Lung (tissue), 16 donors: Measurements from ENCODE around the gene CAND1. TPM values are rescaled to one million over a fixed set of nuclear protein-coding genes. Genes with fewer than 3 reads are reported as not detected.

Experiments used
- ATAC-seq: fragments of 200-7000 bp; cut with Tn5 transposase; one replicate; pipeline ENCODE4 v1.9.1; 2020; ENCODE audit warnings: moderate number of reproducible peaks; ENCODE audit not compliant: insufficient read depth, low FRiP score
- DNase-seq, 3 donors: peaks; one replicate each; pipeline ENCODE4 v3.0.0-alpha.2; 2013 to 2017
- H3K27ac ChIP-seq, 2 donors: one replicate each; pipeline ENCODE4 v1.5.1; 2013; ENCODE audit warnings: mild to moderate bottlenecking in 2 of 2, moderate library complexity in 2 of 2, control low read depth in 1 of 2, inconsistent platforms in 1 of 2, low read depth in 1 of 2, low read length in 1 of 2
- H3K27me3 ChIP-seq, 3 donors: one replicate each; pipeline ENCODE4 v1.5.1; 2013; ENCODE audit warnings: low read length in 2 of 3; ENCODE audit not compliant: control insufficient read depth in 3 of 3, insufficient read depth in 3 of 3
- H3K36me3 ChIP-seq, 4 donors: one replicate each; pipeline ENCODE4 v1.5.1; 2013; ENCODE audit warnings: low read length in 4 of 4, mild to moderate bottlenecking in 1 of 4, moderate library complexity in 1 of 4; ENCODE audit not compliant: control insufficient read depth in 4 of 4, insufficient read depth in 4 of 4
- H3K4me1 ChIP-seq, 5 donors: one replicate each; pipeline ENCODE4 v1.5.1; 2013; ENCODE audit warnings: low read length in 5 of 5, mild to moderate bottlenecking in 2 of 5, moderate library complexity in 1 of 5; ENCODE audit not compliant: control insufficient read depth in 5 of 5, insufficient read depth in 5 of 5
- H3K4me3 ChIP-seq: one replicate; pipeline ENCODE4 v1.5.1; 2013; ENCODE audit warnings: mild to moderate bottlenecking, control low read depth, moderate library complexity
- H3K9ac ChIP-seq, 2 donors: one replicate each; pipeline ENCODE4 v1.5.1; 2013; ENCODE audit warnings: low read length in 2 of 2, control low read depth in 1 of 2; ENCODE audit not compliant: insufficient read depth in 1 of 2
- H3K9me3 ChIP-seq, 4 donors: one replicate each; pipeline ENCODE4 v1.5.1; 2013; ENCODE audit warnings: low read length in 3 of 4, mild to moderate bottlenecking in 1 of 4, moderate library complexity in 1 of 4; ENCODE audit not compliant: control insufficient read depth in 4 of 4, insufficient read depth in 3 of 4
- WGBS, 2 donors: extraction: QIAGEN DNeasy Blood & Tissue Kit; methylation state at CpG; one replicate each; pipeline ENCODE4 v1.1.7; 2013; 5-methylcytosine and 5-hydroxymethylcytosine counted together
- long read RNA-seq, 5 donors: transcript quantifications; one replicate each; lab custom pipeline, GENCODE V29; 2026
- polyA plus RNA-seq, 2 donors: library from polyadenylated mRNA; stranded (reverse); fragments of 200-250 nt; gene quantifications; one replicate each; pipeline ENCODE4 v1.2.1, GENCODE V29; 2013
- total RNA-seq, 2 donors: library from RNA; depleted of rRNA in 1 of 2; stranded (reverse); fragments of >200 nt in 1 of 2; gene quantifications; one replicate each; pipeline ENCODE4 v1.2.1, GENCODE V29; 2014 to 2021
- TF ChIP-seq, protein P1 (sequence below): IDR thresholded peaks from 2 replicates; pipeline ENCODE4 v1.5.1; 2012; ENCODE audit warnings: mild to moderate bottlenecking; ENCODE audit errors: control extremely low read depth, extremely low read depth
- donor health status: control.
- donor health status: control.
- donor health status: Bipolar disorder and iron deficiency.
- donor health status: healthy.
- donor health status: DM: yes; HTN: yes; CAD: no.

Gene CAND1
- total RNA-seq (100 to 1,000 TPM in 1 of 2 donors, 10 to 100 TPM in 1; 96.3 to 194 TPM), polyA plus RNA-seq (10 to 100 TPM; 12.9 to 35.7 TPM)
- long read RNA-seq, donor 1, full-length matches to known transcripts, result 9 of 25 reads
- long read RNA-seq, donor 1, partial matches to known transcripts, result 16 of 25 reads
- long read RNA-seq, donor 1, other reads (novel, unspliced or antisense), result 0 of 25 reads
- long read RNA-seq, donor 2, partial matches to known transcripts, result 8 of 13 reads
- long read RNA-seq, donor 2, other reads (novel, unspliced or antisense), result 0 of 13 reads
- long read RNA-seq, donor 3, full-length matches to known transcripts, result 7 of 7 reads
- long read RNA-seq, donor 3, partial matches to known transcripts, result 0 of 7 reads
- long read RNA-seq, donor 3, other reads (novel, unspliced or antisense), result 0 of 7 reads
- long read RNA-seq, donor 4, partial matches to known transcripts, result 5 of 6 reads
- long read RNA-seq, donor 4, other reads (novel, unspliced or antisense), result 0 of 6 reads
- long read RNA-seq, donor 5, full-length matches to known transcripts, result 15 of 37 reads
- long read RNA-seq, donor 5, partial matches to known transcripts, result 22 of 37 reads
- long read RNA-seq, donor 5, other reads (novel, unspliced or antisense), result 0 of 37 reads

DNA sequence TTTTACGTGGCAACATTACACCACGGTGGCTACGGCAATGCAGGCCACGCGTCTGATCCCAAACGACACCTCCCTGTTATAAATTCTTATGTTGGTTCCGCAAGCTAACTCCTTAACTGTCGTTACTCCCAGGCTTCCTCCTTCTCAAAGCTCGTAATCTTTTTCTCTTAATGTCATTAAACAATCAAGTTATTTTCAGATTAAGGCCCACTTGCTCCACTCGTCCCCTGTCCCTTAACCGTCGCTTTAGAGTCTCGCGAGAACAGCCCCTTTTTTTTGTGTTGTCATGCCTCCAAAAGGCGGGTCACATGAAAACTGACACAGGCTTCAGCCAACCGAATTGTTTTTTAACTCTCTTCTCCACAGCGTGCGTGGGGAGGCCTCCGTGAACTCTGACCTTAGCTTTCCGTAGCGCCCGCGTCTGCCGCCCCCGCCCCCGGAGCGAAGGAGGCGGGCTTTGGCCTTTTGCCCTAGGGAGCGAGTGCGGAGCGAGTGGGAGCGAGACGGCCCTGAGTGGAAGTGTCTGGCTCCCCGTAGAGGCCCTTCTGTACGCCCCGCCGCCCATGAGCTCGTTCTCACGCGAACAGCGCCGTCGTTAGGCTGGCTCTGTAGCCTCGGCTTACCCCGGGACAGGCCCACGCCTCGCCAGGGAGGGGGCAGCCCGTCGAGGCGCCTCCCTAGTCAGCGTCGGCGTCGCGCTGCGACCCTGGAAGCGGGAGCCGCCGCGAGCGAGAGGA, at the start of gene CAND1:
CAND1 (plus strand) TSS at position 463 of the 737 bp plus-strand sequence. CDS start 360 bp downstream, outside the sequence.
- TF ChIP-seq, protein P1, sequence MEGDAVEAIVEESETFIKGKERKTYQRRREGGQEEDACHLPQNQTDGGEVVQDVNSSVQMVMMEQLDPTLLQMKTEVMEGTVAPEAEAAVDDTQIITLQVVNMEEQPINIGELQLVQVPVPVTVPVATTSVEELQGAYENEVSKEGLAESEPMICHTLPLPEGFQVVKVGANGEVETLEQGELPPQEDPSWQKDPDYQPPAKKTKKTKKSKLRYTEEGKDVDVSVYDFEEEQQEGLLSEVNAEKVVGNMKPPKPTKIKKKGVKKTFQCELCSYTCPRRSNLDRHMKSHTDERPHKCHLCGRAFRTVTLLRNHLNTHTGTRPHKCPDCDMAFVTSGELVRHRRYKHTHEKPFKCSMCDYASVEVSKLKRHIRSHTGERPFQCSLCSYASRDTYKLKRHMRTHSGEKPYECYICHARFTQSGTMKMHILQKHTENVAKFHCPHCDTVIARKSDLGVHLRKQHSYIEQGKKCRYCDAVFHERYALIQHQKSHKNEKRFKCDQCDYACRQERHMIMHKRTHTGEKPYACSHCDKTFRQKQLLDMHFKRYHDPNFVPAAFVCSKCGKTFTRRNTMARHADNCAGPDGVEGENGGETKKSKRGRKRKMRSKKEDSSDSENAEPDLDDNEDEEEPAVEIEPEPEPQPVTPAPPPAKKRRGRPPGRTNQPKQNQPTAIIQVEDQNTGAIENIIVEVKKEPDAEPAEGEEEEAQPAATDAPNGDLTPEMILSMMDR, result no peak
- no peaks in the 10 kb centered on the region for H3K27me3 ChIP-seq
- ATAC-seq (peak; percentile 92), DNase-seq (peak; percentile 99 to 100 (median 100))
- peaks cover 0 to 9% (median 1%) of the 10 kb centered on the region in 4 donors for H3K36me3 ChIP-seq
- peak within 1 kb of the TSS; percentile 85 to 94 for H3K9ac ChIP-seq
- 0% methylated on average over 46 to 61 of the region's 61 CpGs for WGBS, 2 donors
- peak within 1 kb of the TSS; percentile 86 for H3K4me3 ChIP-seq
- H3K9me3 ChIP-seq, result peaks cover 0 to 3% (median 0%) of the 10 kb centered on the region in 4 donors
- peak within 1 kb of the TSS; percentile 97 to 99 for H3K27ac ChIP-seq
- H3K4me1 ChIP-seq, result peaks cover 3 to 21% (median 7%) of the 10 kb centered on the region in 5 donors

DNA sequence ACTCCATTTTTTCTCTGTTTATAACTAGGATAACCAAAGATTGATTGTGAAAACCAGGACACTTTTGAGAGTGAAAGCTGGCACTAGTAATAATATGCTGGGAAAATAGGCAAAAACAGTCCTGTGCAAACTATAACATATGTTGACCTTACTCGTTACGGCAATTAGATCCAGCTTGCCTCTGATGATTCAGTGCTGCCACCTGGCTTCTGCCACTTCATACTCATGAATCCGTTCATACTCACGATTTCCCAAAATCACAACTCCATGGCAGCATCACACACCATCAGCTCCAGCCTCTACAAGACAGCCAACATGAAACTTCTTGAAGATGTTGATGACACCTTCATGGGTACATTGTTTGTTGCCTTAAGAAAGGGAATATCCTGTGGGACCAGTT, 49.1 kb upstream of the CAND1 start:
- Histone ChIP-seq H3K4me3 (no peak overlapping the region), H3K4me1 (no peaks in the 10 kb centered on the region), H3K36me3 (no peaks in the 10 kb centered on the region), H3K9me3 (no peaks in the 10 kb centered on the region), H3K27ac (no peak overlapping the region), H3K9ac (no peak overlapping the region), H3K27me3 (no peaks in the 10 kb centered on the region)
- 63 to 80% methylated on average over 4 of the region's 4 CpGs for WGBS, 2 donors
- TF ChIP-seq, protein P1, result no peak
- ATAC-seq (no peak), DNase-seq (peak in 1 of 3 donors; percentile 10)

DNA sequence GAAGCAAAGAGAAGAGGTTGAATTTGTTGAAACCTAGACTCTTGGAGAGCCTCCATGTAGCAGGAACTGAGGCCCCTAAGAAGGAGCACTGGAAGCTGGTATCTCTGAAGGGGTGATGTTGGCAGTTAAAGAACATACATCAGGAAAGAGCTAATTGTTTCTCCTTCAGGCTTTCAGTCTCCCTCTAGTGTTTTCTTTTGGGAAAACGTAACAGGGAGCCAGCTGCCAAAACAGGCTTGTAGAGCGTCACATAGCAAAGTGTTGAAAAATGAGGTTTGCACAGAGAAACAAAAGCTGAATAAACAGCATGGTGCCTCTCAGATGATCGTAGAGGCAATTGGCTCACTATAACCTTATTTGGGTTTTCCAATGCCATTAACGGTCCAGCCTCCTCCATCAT, 46.9 kb upstream of the CAND1 start:
- H3K27me3 ChIP-seq, result no peaks in the 10 kb centered on the region
- ATAC-seq, result no peak
- H3K27ac ChIP-seq, result no peak overlapping the region
- WGBS, 2 donors, result 40 to 58% methylated on average over 4 of the region's 4 CpGs
- H3K9me3 ChIP-seq, result no peaks in the 10 kb centered on the region
- H3K36me3 ChIP-seq, result no peaks in the 10 kb centered on the region
- H3K4me1 ChIP-seq, result no peaks in the 10 kb centered on the region
- DNase-seq, result peak in 2 of 3 donors; percentile 21 to 31
- no peak overlapping the region for H3K9ac ChIP-seq
- H3K4me3 ChIP-seq, result no peak overlapping the region
- TF ChIP-seq, protein P1, result no peak
